Esophagus squamous epithelium (tissue), 5 donors: ENCODE results near the gene WDFY1. TPM values are rescaled to one million over a fixed set of nuclear protein-coding genes. Genes with fewer than 3 reads are reported as not detected.

Source experiments
- DNase-seq: peaks from one replicate; lab custom pipeline; 2025; lab: John Stamatoyannopoulos, UW
- H3K27ac ChIP-seq, 4 donors: fragments of 200-600 bp; sonication (generic); one replicate each; pipeline ENCODE4 v1.5.1; 2016 to 2019; ENCODE audit warnings: mild to moderate bottlenecking in 1 of 4
- H3K27me3 ChIP-seq, 4 donors: fragments of 200-600 bp; sonication (generic); 1 replicate in 3 of 4; 2 replicates in 1 of 4; pipeline versions ENCODE4 v1.5.1 to v1.6.0; 2017 to 2021; ENCODE audit warnings: antibody characterized with exemption in 1 of 4
- H3K36me3 ChIP-seq, 3 donors: fragments of 200-600 bp; sonication (generic); one replicate each; pipeline ENCODE4 v1.5.1; 2016 to 2019
- H3K4me1 ChIP-seq, 3 donors: fragments of 200-600 bp; sonication (generic); one replicate each; pipeline ENCODE4 v1.5.1; 2017 to 2019
- H3K4me3 ChIP-seq, 4 donors: fragments of 200-600 bp; sonication (generic); 1 replicate in 3 of 4; 2 replicates in 1 of 4; pipeline ENCODE4 v1.5.1; 2016 to 2019; ENCODE audit warnings: mild to moderate bottlenecking in 2 of 4, moderate library complexity in 1 of 4
- H3K9me3 ChIP-seq, 3 donors: fragments of 200-600 bp; sonication (generic); one replicate each; pipeline ENCODE4 v1.5.1; 2016 to 2019
- CTCF ChIP-seq, 6 experiments: fragments of 450-650 bp in 4 of 6; fragments of 200-600 bp in 2 of 6; sonication (generic) in 2 of 6; IDR thresholded peaks; one replicate each; pipeline ENCODE4 v1.5.1; 2016 to 2019; ENCODE audit warnings: antibody characterized with exemption in 6 of 6, mild to moderate bottlenecking in 4 of 6, moderate library complexity in 4 of 6
- POLR2A ChIP-seq, 4 donors: fragments of 450-650 bp; IDR thresholded peaks; one replicate each; pipeline ENCODE4 v1.6.1; 2017; ENCODE audit warnings: antibody characterized with exemption in 4 of 4, mild to moderate bottlenecking in 4 of 4, moderate library complexity in 3 of 4
- WGBS, 2 donors: methylation state at CpG; one replicate each; pipeline ENCODE4 v1.1.5; 2018; 5-methylcytosine and 5-hydroxymethylcytosine counted together
- intact Hi-C: fragments of 100-400 bp; cut with DNase I; formaldehyde crosslinking; loops from one replicate; pipeline ENCODE4 v1.15.0; 2022
- total RNA-seq, 4 donors: library from RNA; depleted of rRNA; stranded (reverse); fragments of >200 nt; gene quantifications; one replicate each; pipeline ENCODE4 v1.1.0, GENCODE V29; 2016
- donor health status: DM: yes; HTN: yes; CAD: no.

The WDFY1 gene
- total RNA-seq, 4 donors from 2014 or later, result 13.8 to 36.4 (median 21.3) TPM

GRCh38 chr2:223908304-223908998 is 36.7 kb downstream of the WDFY1 start:
- DNase-seq, result no peak
- no peaks in the 10 kb centered on the region for H3K9me3 ChIP-seq
- 87% methylated on average over 8 of the region's 8 CpGs for WGBS, 2 donors
- H3K36me3 ChIP-seq, result peaks cover 0 to 35% (median 8%) of the 10 kb centered on the region in 3 donors
- intact Hi-C loops, result no loop called here
- H3K27ac ChIP-seq, result no peak overlapping the region
- no peaks in the 10 kb centered on the region for H3K4me1 ChIP-seq
- no peaks in the 10 kb centered on the region for H3K27me3 ChIP-seq
- H3K4me3 ChIP-seq, result no peak overlapping the region
- TF ChIP-seq POLR2A (IDR thresholded peaks at IDR 0.05) (no peak), CTCF (IDR thresholded peaks at IDR 0.05) (no peak)

GRCh38 chr2:223905996-223906395 is 39.1 kb downstream of the WDFY1 start:
- no peaks in the 10 kb centered on the region for H3K9me3 ChIP-seq
- H3K27me3 ChIP-seq, result no peaks in the 10 kb centered on the region
- intact Hi-C loops, result no loop called here
- no peak overlapping the region for H3K27ac ChIP-seq
- TF ChIP-seq CTCF (IDR thresholded peaks at IDR 0.05), result no peak
- TF ChIP-seq POLR2A (IDR thresholded peaks at IDR 0.05), result no peak
- DNase-seq, result no peak
- no peak overlapping the region for H3K4me3 ChIP-seq
- no peaks in the 10 kb centered on the region for H3K4me1 ChIP-seq
- H3K36me3 ChIP-seq, result peaks cover 0 to 34% (median 12%) of the 10 kb centered on the region in 3 donors
- WGBS, 2 donors, result 76 to 82% methylated on average over 2 of the region's 2 CpGs

GRCh38 chr2:223901854-223902253 is 43.3 kb downstream of the WDFY1 start:
- WGBS, 2 donors, result 70 to 77% methylated on average over 2 of the region's 2 CpGs
- Histone ChIP-seq H3K27me3 (no peaks in the 10 kb centered on the region), H3K27ac (no peak overlapping the region), H3K36me3 (peaks cover 0 to 69% (median 20%) of the 10 kb centered on the region in 3 donors), H3K4me1 (no peaks in the 10 kb centered on the region), H3K4me3 (no peak overlapping the region), H3K9me3 (no peaks in the 10 kb centered on the region)
- TF ChIP-seq CTCF (IDR thresholded peaks at IDR 0.05) (no peak), POLR2A (IDR thresholded peaks at IDR 0.05) (no peak)
- intact Hi-C loops, result no loop called here
- no peak for DNase-seq

- DNase-seq, result no peak
- 73 to 94% methylated on average over 4 to 5 of the region's 5 CpGs for WGBS, 2 donors
- H3K4me3 ChIP-seq, result no peak overlapping the region
- H3K4me1 ChIP-seq, result no peaks in the 10 kb centered on the region
- H3K36me3 ChIP-seq, result peaks cover 0 to 69% (median 20%) of the 10 kb centered on the region in 3 donors
- intact Hi-C loops, result no loop called here
- H3K27ac ChIP-seq, result no peak overlapping the region
- TF ChIP-seq POLR2A (IDR thresholded peaks at IDR 0.05) (no peak), CTCF (IDR thresholded peaks at IDR 0.05) (no peak)
- no peaks in the 10 kb centered on the region for H3K27me3 ChIP-seq
- H3K9me3 ChIP-seq, result no peaks in the 10 kb centered on the region
Measured at GRCh38 chr2:223901311-223901710, 43.8 kb downstream of the WDFY1 start.

GRCh38 chr2:223900531-223900930 is 44.6 kb downstream of the WDFY1 start:
- WGBS, 2 donors, result 90 to 100% methylated on average over 1 of the region's 1 CpG
- no peak overlapping the region for H3K4me3 ChIP-seq
- H3K9me3 ChIP-seq, result no peaks in the 10 kb centered on the region
- no peaks in the 10 kb centered on the region for H3K4me1 ChIP-seq
- DNase-seq, result no peak
- no peaks in the 10 kb centered on the region for H3K27me3 ChIP-seq
- H3K36me3 ChIP-seq, result peaks cover 0 to 71% (median 20%) of the 10 kb centered on the region in 3 donors
- intact Hi-C loops, result no loop called here
- no peak for TF ChIP-seq CTCF (IDR thresholded peaks at IDR 0.05)
- TF ChIP-seq POLR2A (IDR thresholded peaks at IDR 0.05), result no peak
- no peak overlapping the region for H3K27ac ChIP-seq
